Measurements from ENCODE around the gene LRG1. TPM values are rescaled to one million over a fixed set of nuclear protein-coding genes. Genes with fewer than 3 reads are reported as not detected.

The LRG1 gene
- total RNA-seq, 1 donor = not detected

GRCh38 chr19:4586245-4586644 is 46.4 kb upstream of the LRG1 start:
- DNase-seq (ENCODE audit: insufficient read length, low spot score, missing footprints) = peak; percentile 47
- H3K79me2 ChIP-seq (ENCODE audit: insufficient read depth, low read length) = no peaks in the 10 kb centered on the region
- H3K4me2 ChIP-seq (ENCODE audit: insufficient read depth, low read length) = no peak overlapping the region
- no peaks in the 10 kb centered on the region for H3K9me3 ChIP-seq (ENCODE audit: low read depth, low read length)
- no peak overlapping the region for H3K4me3 ChIP-seq (ENCODE audit: insufficient read depth, low read length)
- no peaks in the 10 kb centered on the region for H3K36me3 ChIP-seq (ENCODE audit: insufficient read depth, low read length)
- no peak overlapping the region for H3K27ac ChIP-seq (ENCODE audit: low read depth, low read length)
- H4K20me1 ChIP-seq (ENCODE audit: insufficient read depth, low read length) = no peaks in the 10 kb centered on the region
- no peak overlapping the region for H2AFZ ChIP-seq (ENCODE audit: low read length)
- peaks cover 28% of the 10 kb centered on the region for H3K27me3 ChIP-seq (ENCODE audit: insufficient read depth, low read length)
- no peak for TF ChIP-seq CTCF (IDR thresholded peaks at IDR 0.05; ENCODE audit: extremely low read depth, low read depth, low read length)
- H3K4me1 ChIP-seq (ENCODE audit: insufficient read depth, low read length) = no peaks in the 10 kb centered on the region

- Histone ChIP-seq H4K20me1 (ENCODE audit: insufficient read depth, low read length) (no peaks in the 10 kb centered on the region), H3K27me3 (ENCODE audit: insufficient read depth, low read length) (peaks cover 30% of the 10 kb centered on the region), H3K4me1 (ENCODE audit: insufficient read depth, low read length) (no peaks in the 10 kb centered on the region), H3K79me2 (ENCODE audit: insufficient read depth, low read length) (no peaks in the 10 kb centered on the region), H3K4me2 (ENCODE audit: insufficient read depth, low read length) (no peak overlapping the region), H3K4me3 (ENCODE audit: insufficient read depth, low read length) (no peak overlapping the region), H3K9me3 (ENCODE audit: low read depth, low read length) (no peaks in the 10 kb centered on the region), H2AFZ (ENCODE audit: low read length) (no peak overlapping the region), H3K36me3 (ENCODE audit: insufficient read depth, low read length) (no peaks in the 10 kb centered on the region), H3K27ac (ENCODE audit: low read depth, low read length) (no peak overlapping the region)
- peak; percentile 47 for DNase-seq (ENCODE audit: insufficient read length, low spot score, missing footprints)
- no peak for TF ChIP-seq CTCF (IDR thresholded peaks at IDR 0.05; ENCODE audit: extremely low read depth, low read depth, low read length)
These were observed 45.7 kb upstream of the LRG1 start for GRCh38 chr19:4585556-4585955.

GRCh38 chr19:4584670-4585460 is 45.0 kb upstream of the LRG1 start:
- TF ChIP-seq CTCF (IDR thresholded peaks at IDR 0.05; ENCODE audit: extremely low read depth, low read depth, low read length) = no peak
- no peaks in the 10 kb centered on the region for H3K4me1 ChIP-seq (ENCODE audit: insufficient read depth, low read length)
- DNase-seq (ENCODE audit: insufficient read length, low spot score, missing footprints) = peak; percentile 85
- H2AFZ ChIP-seq (ENCODE audit: low read length) = no peak overlapping the region
- H3K9me3 ChIP-seq (ENCODE audit: low read depth, low read length) = no peaks in the 10 kb centered on the region
- H4K20me1 ChIP-seq (ENCODE audit: insufficient read depth, low read length) = no peaks in the 10 kb centered on the region
- peak overlapping the region; percentile 25 for H3K4me3 ChIP-seq (ENCODE audit: insufficient read depth, low read length)
- H3K27ac ChIP-seq (ENCODE audit: low read depth, low read length) = no peak overlapping the region
- no peaks in the 10 kb centered on the region for H3K36me3 ChIP-seq (ENCODE audit: insufficient read depth, low read length)
- H3K27me3 ChIP-seq (ENCODE audit: insufficient read depth, low read length) = peaks cover 37% of the 10 kb centered on the region
- H3K79me2 ChIP-seq (ENCODE audit: insufficient read depth, low read length) = no peaks in the 10 kb centered on the region
- H3K4me2 ChIP-seq (ENCODE audit: insufficient read depth, low read length) = peak overlapping the region; percentile 39

GRCh38 chr19:4583961-4584669 is 44.3 kb upstream of the LRG1 start:
- H3K9me3 ChIP-seq (ENCODE audit: low read depth, low read length) = no peaks in the 10 kb centered on the region
- H3K4me3 ChIP-seq (ENCODE audit: insufficient read depth, low read length) = peak overlapping the region; percentile 25
- H3K27ac ChIP-seq (ENCODE audit: low read depth, low read length) = no peak overlapping the region
- no peaks in the 10 kb centered on the region for H3K4me1 ChIP-seq (ENCODE audit: insufficient read depth, low read length)
- peak; percentile 93 for DNase-seq (ENCODE audit: insufficient read length, low spot score, missing footprints)
- TF ChIP-seq CTCF (IDR thresholded peaks at IDR 0.05; ENCODE audit: extremely low read depth, low read depth, low read length) = no peak
- H2AFZ ChIP-seq (ENCODE audit: low read length) = no peak overlapping the region
- H4K20me1 ChIP-seq (ENCODE audit: insufficient read depth, low read length) = no peaks in the 10 kb centered on the region
- no peaks in the 10 kb centered on the region for H3K79me2 ChIP-seq (ENCODE audit: insufficient read depth, low read length)
- no peaks in the 10 kb centered on the region for H3K36me3 ChIP-seq (ENCODE audit: insufficient read depth, low read length)
- peaks cover 45% of the 10 kb centered on the region for H3K27me3 ChIP-seq (ENCODE audit: insufficient read depth, low read length)
- H3K4me2 ChIP-seq (ENCODE audit: insufficient read depth, low read length) = peak overlapping the region; percentile 39
